ENCODE results near the gene ANKDD1B.

Gene ANKDD1B

DNA sequence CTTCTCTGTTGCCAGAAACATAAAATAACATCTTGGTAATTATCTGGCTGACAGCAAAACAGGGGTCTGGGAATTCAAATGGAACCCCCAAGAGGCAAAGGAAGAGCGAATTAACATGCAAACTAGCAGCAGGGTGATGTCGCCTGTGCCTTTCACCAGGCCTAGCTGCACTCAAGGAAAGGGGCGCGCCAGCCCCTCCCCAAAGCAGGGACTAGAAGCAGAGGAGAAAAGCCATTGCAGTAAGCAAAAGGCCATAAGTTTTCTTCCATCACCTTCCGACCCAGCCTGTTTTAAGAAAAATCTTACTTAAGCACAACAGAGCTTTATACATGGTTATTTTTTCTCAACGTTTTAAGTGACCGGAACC is 105.4 kb downstream of the ANKDD1B start:
- peak overlapping the region; percentile 86 for H3K4me3 ChIP-seq (ENCODE audit: low read depth, low read length)
- no peak for TF ChIP-seq CTCF (conservative IDR thresholded peaks at IDR 0.05; ENCODE audit: low read depth, low read length)
- DNase-seq (ENCODE audit: low read depth): peak; percentile 4

DNA sequence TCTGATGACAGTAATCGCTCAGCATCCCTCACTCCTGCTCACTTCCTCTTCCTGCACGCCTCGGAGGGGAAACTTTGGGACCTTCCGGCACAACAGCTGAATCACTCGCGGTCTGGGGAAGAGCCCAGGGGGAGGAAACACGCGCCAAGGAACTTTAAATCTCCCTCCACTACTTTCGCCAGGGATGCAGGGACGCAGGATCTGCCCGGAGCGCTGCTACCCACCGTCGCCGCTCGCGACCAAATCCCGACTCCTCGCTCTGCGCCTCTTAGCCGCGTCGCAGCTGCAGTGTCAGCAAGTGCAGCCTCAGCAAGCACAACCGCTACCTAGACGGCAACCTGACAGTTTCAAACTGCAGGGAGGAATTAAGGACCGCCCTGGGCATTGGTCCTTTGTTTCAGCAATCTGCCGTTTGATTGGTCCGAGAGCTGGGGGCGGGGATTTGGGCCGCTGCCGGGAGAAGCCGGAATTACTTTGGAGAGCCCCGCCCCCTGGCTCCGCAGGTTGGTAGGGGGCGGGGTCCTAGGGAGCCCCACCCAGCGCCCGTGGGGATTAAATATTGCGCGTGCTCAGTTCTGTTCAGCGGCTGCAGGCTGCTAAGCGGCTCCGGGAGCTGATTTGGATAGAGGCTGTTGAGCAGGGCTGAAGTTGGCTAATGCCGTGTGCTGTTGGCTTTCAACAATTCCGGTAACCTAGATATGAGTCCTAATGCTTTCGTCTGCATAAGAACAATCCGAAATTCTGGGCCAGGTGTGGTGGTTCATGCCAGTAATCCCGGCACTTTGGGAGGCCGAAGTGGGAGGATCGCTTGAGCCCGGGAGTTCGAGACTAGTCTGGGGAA is 106.0 kb downstream of the ANKDD1B start, which contains the start of gene POC5:
Gene POC5 (minus strand): TSS at position 356 of the 841 bp plus-strand sequence. CDS start 4,500 bp downstream, outside the sequence.
- peak within 1 kb of the TSS; percentile 86 for H3K4me3 ChIP-seq (ENCODE audit: low read depth, low read length)
- TF ChIP-seq CTCF (conservative IDR thresholded peaks at IDR 0.05; ENCODE audit: low read depth, low read length): no peak
- DNase-seq (ENCODE audit: low read depth): peak; percentile 98

- H3K4me3 ChIP-seq (ENCODE audit: low read depth, low read length): no peak overlapping the region
- no peak for DNase-seq (ENCODE audit: low read depth)
- TF ChIP-seq CTCF (conservative IDR thresholded peaks at IDR 0.05; ENCODE audit: low read depth, low read length): no peak
Measured at GRCh38 chr5:75720882-75721281, 109.6 kb downstream of the ANKDD1B start.

Measured in choroid plexus epithelial cell (primary cell).